Peyer's patch (tissue), 4 donors: ENCODE measurements around the gene FOXP4.

Experiments used
- POLR2A ChIP-seq, 2 donors: fragments of 450-650 bp; IDR thresholded peaks; one replicate each; pipeline ENCODE4 v1.5.1; 2017; ENCODE audit warnings: antibody characterized with exemption in 2 of 2, mild to moderate bottlenecking in 2 of 2, moderate library complexity in 2 of 2
- TF ChIP-seq, protein P1 (sequence below), 6 experiments: fragments of 450-650 bp in 4 of 6; fragments of 200-600 bp in 2 of 6; sonication (generic) in 1 of 6; IDR thresholded peaks; one replicate each; pipeline ENCODE4 v1.5.1; 2017 to 2019; ENCODE audit warnings: antibody characterized with exemption in 6 of 6, mild to moderate bottlenecking in 3 of 6, moderate library complexity in 1 of 6

DNA sequence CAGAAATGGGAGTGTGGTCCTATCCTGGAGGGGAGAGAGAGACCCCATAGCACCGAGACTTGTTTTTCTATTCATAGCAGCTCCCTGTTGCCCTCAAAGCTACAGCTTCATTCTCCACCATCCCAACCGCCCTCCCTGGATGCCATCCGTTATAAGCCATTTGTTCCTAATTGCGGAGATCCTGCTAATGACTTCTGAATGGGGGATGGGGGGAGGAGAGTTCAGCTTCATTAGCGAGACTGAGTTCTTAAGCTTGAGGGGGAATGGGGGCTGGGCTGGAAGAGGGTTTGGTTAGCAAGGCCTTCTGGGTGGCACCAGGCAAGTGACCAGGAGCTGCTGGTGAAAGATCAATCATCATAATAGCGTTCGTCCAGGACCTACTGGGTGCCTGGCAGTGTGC, 27.1 kb downstream of the FOXP4 start:
- TF ChIP-seq, protein P1, sequence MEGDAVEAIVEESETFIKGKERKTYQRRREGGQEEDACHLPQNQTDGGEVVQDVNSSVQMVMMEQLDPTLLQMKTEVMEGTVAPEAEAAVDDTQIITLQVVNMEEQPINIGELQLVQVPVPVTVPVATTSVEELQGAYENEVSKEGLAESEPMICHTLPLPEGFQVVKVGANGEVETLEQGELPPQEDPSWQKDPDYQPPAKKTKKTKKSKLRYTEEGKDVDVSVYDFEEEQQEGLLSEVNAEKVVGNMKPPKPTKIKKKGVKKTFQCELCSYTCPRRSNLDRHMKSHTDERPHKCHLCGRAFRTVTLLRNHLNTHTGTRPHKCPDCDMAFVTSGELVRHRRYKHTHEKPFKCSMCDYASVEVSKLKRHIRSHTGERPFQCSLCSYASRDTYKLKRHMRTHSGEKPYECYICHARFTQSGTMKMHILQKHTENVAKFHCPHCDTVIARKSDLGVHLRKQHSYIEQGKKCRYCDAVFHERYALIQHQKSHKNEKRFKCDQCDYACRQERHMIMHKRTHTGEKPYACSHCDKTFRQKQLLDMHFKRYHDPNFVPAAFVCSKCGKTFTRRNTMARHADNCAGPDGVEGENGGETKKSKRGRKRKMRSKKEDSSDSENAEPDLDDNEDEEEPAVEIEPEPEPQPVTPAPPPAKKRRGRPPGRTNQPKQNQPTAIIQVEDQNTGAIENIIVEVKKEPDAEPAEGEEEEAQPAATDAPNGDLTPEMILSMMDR (IDR thresholded peaks at IDR 0.05), result no peak
- TF ChIP-seq POLR2A (IDR thresholded peaks at IDR 0.05), result no peak
